Activated CD8-positive, alpha-beta memory T cell treated with anti-CD3 and anti-CD28 coated beads, Interleukin-2, amount 50 U/mL, for 24 hours (primary cell): Measurements from ENCODE around the gene CAMTA1.

Experiments
- DNase-seq: peaks from one replicate; pipeline ENCODE4 v3.0.0-alpha.2; 2020; ENCODE audit errors: extremely low read depth

CAMTA1 gene

DNA sequence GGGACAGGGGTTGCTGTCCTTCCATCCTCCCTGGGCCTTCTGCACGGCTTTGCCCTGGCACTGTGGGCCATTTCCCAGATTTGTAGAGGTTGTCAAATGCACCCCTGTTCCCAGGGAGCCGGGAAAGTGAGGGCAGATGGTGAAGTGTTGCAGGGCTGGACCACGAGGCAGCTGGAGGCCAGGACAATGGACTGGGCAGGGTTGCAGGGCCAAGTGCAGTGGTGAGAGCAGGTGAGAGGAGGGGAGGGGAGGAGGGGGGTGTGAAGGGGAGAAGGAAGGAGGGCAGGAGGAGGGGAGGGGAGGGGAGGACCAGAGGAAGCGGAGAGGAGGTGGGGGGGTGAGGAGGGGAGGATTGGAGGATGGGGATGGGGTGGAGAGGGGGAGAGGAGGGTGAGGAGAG lies 443.9 kb downstream of the CAMTA1 start:
- DNase-seq, result no peak

DNA sequence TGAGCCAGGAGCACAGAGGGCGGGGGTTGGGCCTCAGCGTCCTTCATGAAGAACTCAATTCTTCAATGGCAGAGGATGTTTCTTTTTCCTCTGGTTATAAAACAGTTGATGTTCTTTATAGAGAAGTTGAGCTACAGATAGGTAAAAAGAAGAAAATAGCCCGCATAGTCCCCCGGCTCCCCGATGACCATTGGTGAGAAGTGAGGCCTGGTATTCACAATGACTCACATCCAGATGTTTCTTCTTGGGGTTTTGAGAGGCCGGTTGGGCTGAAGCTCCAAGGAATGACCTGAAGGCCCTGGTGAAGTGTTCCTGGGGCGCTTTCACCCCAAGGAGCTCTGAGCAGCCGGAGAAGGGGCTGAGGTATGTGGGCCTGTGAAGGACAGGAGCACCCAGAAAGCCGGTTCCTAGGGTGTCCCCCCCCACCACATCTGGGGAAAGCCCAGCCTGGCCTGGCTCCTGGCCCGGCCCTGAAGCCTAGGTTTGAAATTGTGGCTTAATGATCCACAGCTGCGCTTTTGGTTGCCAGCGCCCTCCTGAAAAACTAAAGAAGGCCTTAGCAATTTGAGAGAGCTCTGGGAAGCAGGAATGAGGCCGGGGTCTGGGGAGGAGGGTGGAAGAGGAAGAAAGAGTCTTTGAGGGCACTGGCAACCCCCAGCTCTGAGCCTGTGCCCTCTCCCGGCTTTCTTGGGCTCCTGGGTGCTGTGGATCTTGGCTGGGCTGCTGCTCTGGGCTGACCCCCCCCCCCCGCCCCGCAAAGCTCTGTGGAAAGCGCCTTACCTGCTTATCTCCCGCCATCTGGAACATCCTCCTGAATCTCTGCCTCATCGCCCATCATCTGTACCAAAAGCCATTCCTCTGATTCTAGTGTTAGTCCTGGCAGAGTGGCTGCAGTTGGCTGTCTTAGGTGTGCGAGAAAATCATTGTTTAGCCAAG lies 444.7 kb downstream of the CAMTA1 start:
- DNase-seq, result no peak

DNA sequence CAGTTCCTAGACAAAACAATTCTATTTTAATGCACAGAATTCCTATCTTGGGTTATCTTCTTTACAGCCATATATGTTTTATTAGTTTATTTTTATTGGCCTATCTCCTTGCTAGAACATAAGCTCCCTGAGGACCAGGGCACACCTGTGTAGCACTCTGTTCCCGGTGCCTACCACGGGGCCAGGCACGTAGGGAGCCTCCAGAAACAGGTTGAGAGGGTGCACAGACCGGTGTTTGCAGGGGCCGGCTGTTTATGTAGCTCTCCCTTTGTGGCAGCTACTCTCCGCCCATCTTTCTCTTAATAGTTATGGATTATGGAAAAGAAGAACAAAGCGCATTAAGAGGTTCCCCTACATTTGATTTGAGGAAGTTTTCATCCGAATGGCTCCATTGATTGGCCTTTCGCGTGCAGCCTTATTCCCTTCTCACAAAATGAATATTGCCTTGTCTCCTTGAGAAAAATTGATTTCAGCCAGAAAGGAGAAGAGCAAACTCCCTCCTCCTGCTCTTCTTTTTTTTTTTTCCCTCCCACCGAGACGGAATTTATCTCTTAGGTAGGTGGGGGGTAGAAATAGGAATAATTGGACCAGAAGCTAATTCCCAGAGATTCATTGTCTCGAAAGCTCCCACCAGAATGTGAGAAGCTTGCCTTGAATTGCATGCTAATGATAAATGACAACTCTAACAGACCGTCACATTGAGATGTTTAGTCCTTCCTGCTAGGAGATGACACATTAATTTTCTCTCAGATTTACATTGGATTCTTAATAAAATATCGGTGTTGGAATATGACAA lies 447.4 kb downstream of the CAMTA1 start:
- DNase-seq, result no peak

DNA sequence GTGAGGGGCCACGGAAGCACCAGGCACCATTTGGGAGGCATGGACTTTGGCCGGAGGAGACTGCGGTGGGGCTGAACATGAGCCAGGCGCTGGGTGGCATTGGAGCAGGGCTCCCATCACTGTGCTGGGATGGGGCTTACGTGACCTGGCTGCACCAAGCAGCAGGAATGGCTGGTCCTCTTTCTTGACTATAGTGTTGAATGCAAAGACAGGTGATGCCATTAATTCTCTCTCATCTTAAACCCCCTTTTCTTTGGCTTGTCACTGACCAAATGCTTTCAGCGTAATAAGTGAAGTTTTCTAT lies 447.9 kb downstream of the CAMTA1 start:
- DNase-seq, result no peak

DNA sequence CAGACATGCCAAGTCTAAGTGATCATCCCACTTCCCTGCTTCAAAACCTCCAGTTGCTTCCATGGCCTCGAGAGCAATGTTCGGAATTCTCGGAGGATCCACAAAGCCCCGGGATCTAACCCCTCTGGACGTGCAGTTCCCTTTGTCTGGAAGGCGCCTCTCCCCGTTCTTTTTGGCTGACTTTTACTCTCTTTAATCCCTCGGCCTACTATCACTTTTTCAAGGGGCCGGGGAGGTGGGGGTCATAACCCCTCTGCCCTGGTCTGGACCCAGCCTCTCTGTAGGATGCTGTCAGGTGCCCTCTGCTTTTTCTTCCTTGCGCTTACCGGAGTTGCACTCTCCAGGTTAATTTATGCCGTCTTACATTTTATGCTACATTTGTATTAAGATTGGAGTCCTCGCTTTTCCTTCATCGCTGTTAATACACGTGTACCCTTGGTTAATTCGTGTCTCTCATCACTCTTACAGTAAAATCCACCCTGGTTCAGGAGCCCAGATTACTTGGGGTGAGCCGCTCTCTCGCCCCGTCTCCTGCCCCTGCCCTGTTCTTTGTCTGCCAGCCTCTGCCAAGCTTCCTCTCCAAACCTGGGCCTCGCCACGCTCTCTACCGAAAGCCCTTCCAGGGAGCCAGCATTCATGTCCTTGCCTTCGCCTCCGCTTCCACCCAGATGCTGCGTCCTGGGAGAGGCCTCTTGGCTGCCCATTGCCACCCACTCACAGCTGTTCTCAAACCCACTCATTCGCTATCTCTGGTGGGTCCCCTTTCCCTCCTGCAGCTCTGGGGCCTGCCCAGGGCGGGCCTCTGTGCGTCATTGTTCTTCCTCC lies 448.6 kb downstream of the CAMTA1 start:
- DNase-seq, result no peak

DNA sequence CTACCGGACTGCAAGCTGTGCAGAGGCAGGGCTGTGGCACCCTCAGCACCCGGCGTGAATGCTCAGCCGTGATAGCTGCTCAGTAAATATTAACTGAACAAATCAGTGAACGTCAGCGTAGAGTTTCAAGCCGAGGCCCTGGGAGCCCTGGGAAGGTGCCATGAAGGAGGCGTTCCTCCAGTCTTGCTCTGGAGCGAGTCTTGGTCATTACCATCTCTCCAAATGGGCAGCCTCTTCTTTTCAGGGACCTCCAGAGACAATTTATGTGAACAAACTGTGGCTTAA lies 449.2 kb downstream of the CAMTA1 start:
- no peak for DNase-seq

DNA sequence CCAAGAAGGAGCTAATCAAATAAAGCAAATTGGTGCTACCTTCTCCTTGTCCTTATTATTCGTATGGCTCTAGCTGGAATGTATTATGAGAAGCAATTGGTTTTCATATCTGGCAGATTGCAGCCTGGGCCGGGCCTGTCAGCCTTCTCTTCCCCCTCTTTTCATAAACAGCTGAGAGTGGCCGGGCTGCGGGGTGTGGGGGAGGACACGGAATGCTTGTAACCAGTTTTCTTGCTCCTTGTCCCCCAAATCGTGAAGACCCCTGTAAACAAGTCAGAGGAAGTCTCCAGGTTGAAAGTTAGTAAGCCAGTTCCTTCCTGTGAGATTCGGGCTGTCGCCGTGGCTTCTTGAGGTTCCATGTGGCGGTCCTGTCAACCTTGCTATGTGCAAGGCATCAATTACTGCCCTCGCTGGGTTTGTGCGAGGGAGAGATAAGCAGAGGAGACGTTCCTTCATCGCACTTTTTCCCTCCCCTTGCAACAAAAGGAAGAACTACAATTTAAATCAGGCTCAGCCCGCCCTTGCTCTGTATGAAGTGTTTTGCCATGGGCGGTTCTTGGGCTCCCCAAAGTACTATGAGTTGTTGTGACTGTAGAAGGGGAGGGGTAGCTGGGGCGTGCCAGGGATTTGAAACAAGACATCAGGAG lies 450.7 kb downstream of the CAMTA1 start:
- no peak for DNase-seq

DNA sequence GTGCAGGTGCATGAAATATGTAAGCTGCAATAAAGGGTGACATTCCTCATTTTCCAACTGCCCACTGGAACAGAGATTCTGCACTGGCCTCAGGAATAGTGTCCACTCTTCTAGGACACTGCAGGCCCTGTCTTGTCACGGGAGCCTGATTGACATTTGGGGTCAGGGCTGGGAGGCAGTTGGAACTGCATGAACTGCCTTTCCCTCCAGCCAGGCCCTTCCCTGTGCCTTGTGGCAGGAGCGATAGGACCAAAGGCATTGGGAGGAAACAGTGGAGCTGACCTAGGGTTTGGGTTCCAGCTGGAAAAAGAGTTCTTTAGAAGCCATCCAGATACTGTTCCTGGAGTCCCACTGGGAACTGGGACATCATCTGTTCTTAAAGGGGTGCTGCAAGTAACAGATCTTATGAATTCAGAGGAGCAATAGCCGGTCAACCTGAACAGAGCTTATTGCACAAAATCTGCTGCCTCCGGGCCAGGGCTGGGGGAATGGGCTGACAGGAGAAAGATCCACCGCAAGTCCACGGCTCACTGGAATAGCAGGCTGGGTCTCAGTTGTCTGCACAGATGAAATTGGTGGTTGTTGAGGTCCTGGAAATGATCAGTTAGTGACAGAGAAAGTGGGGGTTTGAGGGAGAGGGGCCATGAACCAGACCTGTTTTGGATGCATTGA lies 451.7 kb downstream of the CAMTA1 start:
- DNase-seq, result no peak

DNA sequence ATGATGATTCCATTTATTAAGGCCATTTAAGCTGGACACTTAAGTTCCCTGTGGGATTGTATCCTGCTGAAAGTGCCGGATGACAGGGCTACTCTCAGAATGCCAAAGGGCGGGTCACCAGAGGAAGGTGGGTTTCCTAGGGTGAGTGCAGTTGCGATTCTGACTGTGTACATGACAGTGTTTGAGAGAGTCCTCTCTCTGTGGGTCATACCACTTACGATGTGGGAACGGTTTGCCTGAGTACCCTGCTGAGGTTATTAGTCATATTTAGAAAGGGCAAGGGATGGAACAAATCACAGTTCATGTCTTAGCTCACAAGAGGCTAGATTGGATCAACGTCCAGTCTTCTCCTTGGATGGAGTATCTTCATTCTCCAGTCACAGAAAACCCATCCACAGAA lies 461.9 kb downstream of the CAMTA1 start:
- no peak for DNase-seq

DNA sequence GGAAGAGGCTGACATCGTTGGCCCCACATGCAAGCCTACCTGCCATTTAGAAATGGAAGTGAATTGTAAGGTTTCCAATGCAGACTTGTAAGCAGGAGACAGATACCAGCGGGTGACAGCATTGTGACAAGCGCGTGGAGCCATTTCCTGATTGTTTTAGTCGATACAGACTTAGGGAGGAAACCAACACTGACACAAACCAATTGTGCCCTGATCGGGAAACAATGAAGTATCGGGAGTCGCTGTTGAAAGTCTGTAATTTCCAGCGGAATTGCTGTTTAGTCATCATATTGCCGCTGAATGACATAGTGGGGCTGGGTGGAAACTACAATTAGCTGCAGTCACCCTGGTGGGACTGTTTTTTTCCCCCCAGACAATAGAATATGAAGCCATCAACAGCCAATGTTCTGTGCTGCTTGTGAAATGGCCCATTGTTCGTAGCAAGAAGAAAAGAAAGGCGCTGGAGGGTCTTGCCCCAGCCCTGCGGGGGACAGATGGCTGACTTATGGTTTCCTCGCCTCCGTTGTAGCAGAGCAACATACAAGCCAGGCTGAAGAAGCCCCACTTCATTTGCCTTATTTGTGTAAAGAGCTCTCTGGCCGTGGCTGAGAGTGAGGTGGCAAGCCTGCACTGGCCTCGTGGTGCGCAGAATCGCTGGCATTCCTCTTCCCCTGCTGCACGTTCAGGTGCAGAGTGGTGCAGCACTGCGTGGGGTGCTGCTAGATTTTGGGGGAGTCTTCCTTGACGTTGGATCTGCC lies 462.7 kb downstream of the CAMTA1 start:
- DNase-seq, result no peak

DNA sequence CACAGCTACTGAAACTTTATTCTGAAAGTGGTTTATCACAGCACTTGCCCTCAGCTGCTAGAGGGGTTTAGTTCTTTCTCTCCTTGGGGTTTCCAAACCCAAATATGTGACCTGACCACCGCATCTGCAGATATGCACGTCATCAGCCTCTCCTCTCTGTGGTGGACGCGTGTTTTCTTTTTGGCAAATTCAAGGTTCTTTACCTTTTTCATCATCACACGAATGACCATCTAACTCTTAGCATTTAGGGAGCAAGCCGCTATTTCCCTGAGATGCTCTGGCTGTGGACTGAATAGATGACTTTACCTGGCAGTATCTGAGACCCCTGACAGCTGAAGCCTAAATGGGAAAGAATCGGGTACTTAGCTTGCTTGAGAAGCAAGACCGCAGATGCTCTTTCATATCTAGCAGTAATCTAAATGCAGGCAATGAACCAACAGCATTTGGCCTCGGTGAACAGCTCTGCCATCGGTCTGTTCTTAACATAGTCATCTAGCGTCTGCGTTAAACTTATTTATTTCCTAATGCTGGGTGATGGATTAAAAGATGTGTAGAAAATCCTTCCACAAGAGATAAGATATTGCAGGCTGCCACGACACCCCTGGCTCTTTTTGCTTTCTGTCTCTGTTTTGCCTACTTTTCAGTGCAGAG lies 463.4 kb downstream of the CAMTA1 start:
- DNase-seq, result no peak

DNA sequence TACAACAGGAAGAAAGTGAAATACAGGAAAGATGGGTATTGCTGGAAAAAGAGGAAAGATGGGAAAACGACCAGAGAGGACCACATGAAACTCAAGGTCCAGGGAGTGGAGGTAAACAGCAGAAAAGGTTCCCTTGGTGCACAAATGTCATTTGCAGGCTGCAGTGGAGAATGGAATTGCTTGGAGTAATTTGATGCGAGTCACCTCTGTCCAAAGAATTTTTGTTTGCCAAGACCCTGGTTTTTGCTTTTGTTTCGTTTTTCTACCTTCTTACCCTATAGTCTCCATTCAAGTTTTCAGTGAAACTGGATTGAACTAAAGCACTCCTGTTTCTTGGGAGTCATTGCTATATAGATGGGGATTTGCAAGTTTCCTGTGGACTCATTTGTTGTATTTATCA lies 464.3 kb downstream of the CAMTA1 start:
- no peak for DNase-seq

DNA sequence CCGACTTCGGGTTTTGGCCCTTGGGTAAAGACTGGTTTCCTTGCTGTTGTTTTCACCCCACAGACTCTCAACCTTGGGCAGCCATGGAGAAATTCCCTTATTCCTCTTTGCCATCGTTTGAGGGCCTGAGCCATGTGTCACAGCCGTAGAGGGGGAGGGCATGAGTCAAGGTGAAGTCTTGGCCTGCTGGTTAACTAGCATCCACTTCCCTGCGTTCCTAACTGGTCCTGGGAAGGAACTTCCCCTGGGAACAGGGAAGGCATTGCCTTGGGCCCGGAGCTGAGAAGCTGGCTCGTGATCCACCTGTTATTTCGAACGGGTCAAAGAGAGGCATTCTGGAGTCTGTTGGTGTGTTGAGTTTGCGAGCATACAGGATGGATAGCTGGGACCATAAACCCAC lies 464.9 kb downstream of the CAMTA1 start:
- DNase-seq, result no peak

DNA sequence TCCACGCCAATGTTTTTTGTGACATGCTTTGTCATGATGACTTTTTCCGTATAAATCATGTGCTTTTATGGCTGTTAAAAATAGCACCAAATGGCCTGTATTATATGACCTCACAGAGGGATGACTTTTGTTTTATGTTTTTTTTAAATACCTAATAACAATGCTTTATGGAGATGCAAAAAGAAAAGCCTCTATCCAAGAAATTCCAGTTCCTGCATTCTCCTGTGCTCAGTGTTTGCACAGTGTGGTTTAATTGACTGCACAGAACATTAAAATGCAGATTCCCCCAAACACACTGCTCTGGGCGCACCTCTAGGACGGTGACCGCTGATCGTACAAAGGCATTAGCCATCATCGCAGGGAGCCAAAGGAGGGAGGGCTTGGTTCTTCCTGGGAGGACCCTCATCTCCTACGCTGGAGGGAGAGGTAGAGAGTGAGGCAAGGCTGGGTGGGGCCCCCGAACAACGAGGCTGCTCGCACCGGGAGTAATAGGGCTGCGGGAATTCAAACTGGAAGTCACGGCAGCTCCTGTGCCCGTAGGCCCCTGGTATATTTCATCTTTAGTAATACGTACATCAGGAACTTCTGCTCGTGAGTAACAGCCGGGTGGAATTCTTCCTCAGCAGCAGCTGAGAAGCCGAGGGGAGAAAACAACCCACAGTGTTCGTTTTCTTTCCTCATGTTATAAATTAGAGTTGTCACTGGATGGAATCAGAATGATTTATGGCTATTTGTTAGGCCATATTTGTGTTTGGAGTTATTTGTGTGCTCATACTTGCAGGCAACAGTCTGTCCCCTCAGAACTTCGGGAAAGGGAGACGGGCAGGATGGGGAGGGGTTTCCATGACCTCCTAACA lies 465.6 kb downstream of the CAMTA1 start:
- no peak for DNase-seq

DNA sequence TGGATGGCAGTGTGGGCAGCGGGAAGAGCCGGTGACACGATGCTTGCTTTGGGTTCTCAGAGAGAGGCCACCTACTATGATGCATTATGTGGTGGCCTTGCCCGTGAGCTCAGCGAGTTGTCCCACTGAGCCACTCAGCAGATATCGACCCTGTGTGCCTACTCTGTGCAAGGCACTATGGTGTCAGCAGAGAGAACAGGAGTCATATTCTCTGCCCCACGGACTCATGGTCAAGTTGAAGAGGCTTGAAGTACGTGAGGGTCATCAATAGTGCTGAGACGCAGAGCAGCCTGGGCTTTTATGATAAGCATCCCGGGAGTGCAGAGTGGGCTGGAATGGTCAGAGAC lies 466.2 kb downstream of the CAMTA1 start:
- DNase-seq, result no peak

DNA sequence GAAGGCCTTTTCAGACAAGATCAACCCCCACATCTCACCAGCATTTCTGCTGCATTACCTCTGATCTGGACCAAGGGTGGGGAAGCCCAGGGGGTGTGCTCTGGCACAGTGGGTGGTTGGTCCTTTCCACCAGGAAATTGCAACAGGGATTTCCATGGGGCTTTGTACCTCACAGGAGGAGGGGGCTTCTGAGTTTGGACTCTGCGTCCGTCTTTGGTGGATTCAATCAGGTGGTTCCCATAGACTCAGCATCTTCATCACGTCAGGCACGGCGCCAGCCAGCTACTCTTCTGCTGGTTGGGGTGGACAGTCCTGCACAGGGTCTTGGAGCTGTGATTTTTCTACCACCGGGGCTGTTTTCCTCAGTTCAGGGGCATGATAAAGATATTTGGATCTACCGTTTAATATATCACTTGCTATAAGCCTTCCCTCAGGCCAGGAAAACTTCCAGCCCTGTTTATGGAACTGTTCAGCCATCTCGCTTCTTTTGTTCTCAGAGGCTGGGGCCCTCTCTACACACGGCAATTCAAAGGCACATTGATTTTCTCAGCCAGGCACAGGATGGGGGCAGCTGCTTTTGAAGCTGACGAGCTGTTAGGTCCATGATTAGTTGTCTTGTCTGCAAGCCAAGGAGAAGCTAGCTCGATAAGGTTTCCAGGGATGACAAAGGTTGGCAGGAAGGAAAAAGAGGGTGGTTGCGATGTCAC lies 467.3 kb downstream of the CAMTA1 start:
- DNase-seq, result no peak

DNA sequence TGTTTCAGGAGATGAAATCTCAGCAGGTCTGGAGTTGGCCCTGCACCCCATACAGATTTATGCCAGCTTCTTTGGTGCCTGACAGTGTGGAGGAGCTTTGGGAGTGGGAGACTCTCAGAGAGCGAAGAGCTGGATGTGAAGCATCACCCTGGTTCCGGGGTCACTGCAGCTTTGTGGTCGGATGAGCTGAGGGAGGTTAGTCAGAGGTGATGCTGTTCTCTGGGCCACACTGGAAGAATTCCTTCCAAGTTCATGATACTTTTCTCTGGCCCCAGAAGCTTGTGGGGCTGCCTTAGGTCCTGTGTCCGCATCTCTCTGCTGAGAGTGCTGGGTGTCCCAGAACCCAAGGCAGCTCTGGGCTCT lies 467.8 kb downstream of the CAMTA1 start:
- no peak for DNase-seq

DNA sequence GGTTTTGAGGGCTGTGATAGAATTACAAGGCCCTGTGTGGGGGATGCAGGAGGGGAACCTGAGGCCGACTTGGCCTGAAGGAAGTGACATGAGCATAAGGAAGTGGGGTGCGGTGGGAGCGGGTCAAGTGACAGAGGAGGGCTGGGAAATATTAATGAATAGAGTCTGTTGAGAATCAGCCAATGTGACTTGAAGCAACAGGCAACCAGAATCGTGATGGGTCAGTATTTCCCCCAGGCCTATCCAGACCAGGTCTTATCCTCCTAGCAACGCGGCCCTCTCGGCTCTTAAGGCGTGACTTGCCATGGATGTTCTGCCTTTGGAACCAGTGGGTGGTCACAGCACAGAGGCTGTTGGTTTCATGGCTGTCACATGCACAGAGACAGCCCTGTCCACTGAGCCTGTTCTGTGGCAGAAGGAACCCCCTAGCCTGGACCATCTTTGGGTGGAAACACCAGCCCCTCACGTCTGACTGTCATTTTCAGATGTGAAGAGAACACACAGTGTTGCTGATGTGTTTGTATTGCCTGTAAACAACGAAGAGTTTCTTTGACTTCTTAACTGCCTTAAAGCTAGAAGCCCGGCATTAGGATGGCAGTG lies 468.8 kb downstream of the CAMTA1 start:
- no peak for DNase-seq
